K562 (cell line): ENCODE data around the gene NAXD. TPM values are rescaled to one million over a fixed set of nuclear protein-coding genes. Genes with fewer than 3 reads are reported as not detected.

Experiments used
- ATAC-seq: fragments of 200-7000 bp; cut with Tn5 transposase; 3 replicates; pipeline ENCODE4 v1.9.1; 2020; ENCODE audit warnings: moderate library complexity
- BruUV-seq: library from RNA; stranded (reverse); fragments of 400-500 nt; replicated peaks from 2 replicates; lab custom pipeline; 2021; lab: Mats Ljungman, UMichigan
- CTCF ChIA-PET: fragments of 300-600 bp; formaldehyde crosslinking; extraction: SDS; loops from one replicate; lab custom pipeline; 2021; ENCODE audit warnings: low intra/inter-chr PET ratio; lab: Yijun Ruan, JAX
- POLR2A ChIA-PET: fragments of 300-600, 350-650 bp; sonication (Branson Sonifier 250); formaldehyde crosslinking; extraction: SDS; loops from one replicate; lab custom pipeline; 2021; ENCODE audit warnings: antibody characterized with exemption, inconsistent platforms; lab: Yijun Ruan, JAX
- DNase-seq, 4 experiments: peaks; one replicate each; pipeline versions ENCODE4 v3.0.0 to v3.0.0-alpha.2; 2011 to 2018; ENCODE audit warnings: low spot score in 3 of 4, mixed read lengths in 3 of 4; ENCODE audit errors: extremely low read depth in 1 of 4
- FAIRE-seq: peaks from 2 replicates; lab custom pipeline; 2011; peaks lifted over from hg19 to GRCh38; lab: Jason Lieb, UNC
- H2AFZ ChIP-seq: 2 replicates; pipeline ENCODE4 v1.6.0; 2011; ENCODE audit warnings: low read depth, low read length, control low read depth, inconsistent platforms
- H3K27ac ChIP-seq: fragments of 200-600 bp; 3 replicates; pipeline ENCODE4 v1.8.0; 2011; ENCODE audit warnings: low read depth, mild to moderate bottlenecking, control low read depth, inconsistent platforms, low read length, moderate library complexity, mixed read lengths; ENCODE audit errors: extremely low read depth
- H3K27me3 ChIP-seq, 2 experiments: fragments of 300-600 bp in 1 of 2; 2 replicates in 1 of 2; 3 replicates in 1 of 2; pipeline versions ENCODE4 v1.6.0 to v1.8.0; 2011; ENCODE audit warnings: inconsistent platforms in 2 of 2, low read length in 2 of 2, mild to moderate bottlenecking in 1 of 2, mixed read lengths in 1 of 2, moderate library complexity in 1 of 2; ENCODE audit not compliant: control insufficient read depth in 2 of 2, insufficient read depth in 2 of 2
- H3K36me3 ChIP-seq: fragments of 300-600 bp; 3 replicates; pipeline ENCODE4 v1.8.0; 2011; ENCODE audit warnings: mild to moderate bottlenecking, low read length, inconsistent platforms; ENCODE audit not compliant: control insufficient read depth, insufficient read depth
- H3K4me1 ChIP-seq, 2 experiments: fragments of 200-600 bp in 1 of 2; replicated peaks in 1 of 2; 2 replicates in 1 of 2; 3 replicates in 1 of 2; pipeline versions ENCODE4 v1.5.1 to v1.8.0; 2011; ENCODE audit warnings: inconsistent platforms in 2 of 2, low read length in 2 of 2, mild to moderate bottlenecking in 1 of 2, mixed read lengths in 1 of 2, moderate library complexity in 1 of 2; ENCODE audit not compliant: control insufficient read depth in 2 of 2, insufficient read depth in 2 of 2
- H3K4me2 ChIP-seq: 2 replicates; pipeline ENCODE4 v1.6.1; 2011; ENCODE audit warnings: low read length, control low read depth, inconsistent platforms, mixed read lengths; ENCODE audit not compliant: insufficient read depth
- H3K4me3 ChIP-seq: fragments of 200-600 bp; sonication (generic), shearing (Covaris generic); 2 replicates; pipeline ENCODE4 v1.5.1; 2016; ENCODE audit warnings: control low read depth, inconsistent platforms
- H3K79me2 ChIP-seq: fragments of 200-600 bp; 3 replicates; pipeline ENCODE4 v1.8.0; 2011; ENCODE audit warnings: low read length, inconsistent platforms; ENCODE audit not compliant: control insufficient read depth, insufficient read depth
- H3K9ac ChIP-seq, 2 experiments: 2 replicates each; pipeline versions ENCODE4 v1.6.0 to v1.6.1; 2011; ENCODE audit warnings: low read depth in 2 of 2, low read length in 2 of 2, control low read depth in 1 of 2, inconsistent platforms in 1 of 2, mild to moderate bottlenecking in 1 of 2, mixed read lengths in 1 of 2; ENCODE audit not compliant: insufficient read depth in 1 of 2
- H3K9me1 ChIP-seq: one replicate; pipeline ENCODE4 v1.6.0; 2011; ENCODE audit warnings: inconsistent platforms, mild to moderate bottlenecking, low read length, moderate library complexity; ENCODE audit not compliant: control insufficient read depth, insufficient read depth
- H3K9me3 ChIP-seq: replicated peaks from 2 replicates; pipeline ENCODE4 v1.5.1; 2011; ENCODE audit warnings: low read depth, low read length, inconsistent platforms; ENCODE audit not compliant: control insufficient read depth, insufficient read depth
- H4K20me1 ChIP-seq: replicated peaks from 2 replicates; pipeline ENCODE4 v1.6.1; 2011; ENCODE audit warnings: low read length, inconsistent platforms, mixed read lengths; ENCODE audit not compliant: control insufficient read depth, insufficient read depth
- ADNP ChIP-seq: fragments of 200-800 bp; sonication (Bioruptor generic); IDR thresholded peaks from 2 replicates; pipeline ENCODE4 v1.6.1; 2016; ENCODE audit warnings: missing genetic modification characterization, missing compliant biosample characterization
- CEBPB ChIP-seq: fragments of 450-650 bp; IDR thresholded peaks from 2 replicates; pipeline ENCODE4 v1.6.1; 2016; ENCODE audit warnings: missing genetic modification characterization, missing compliant biosample characterization
- CREBBP ChIP-seq: IDR thresholded peaks from one replicate; pipeline ENCODE4 v1.6.1; 2012; ENCODE audit warnings: low read depth, mild to moderate bottlenecking, control low read depth, inconsistent platforms, low read length
- DEAF1 ChIP-seq: fragments of 450-650 bp; formaldehyde crosslinking; IDR thresholded peaks from 2 replicates; pipeline ENCODE4 v1.4.0; 2020; ENCODE audit warnings: mild to moderate bottlenecking, moderate library complexity
- FOS ChIP-seq: IDR thresholded peaks from 3 replicates; pipeline ENCODE4 v1.6.1; 2011; ENCODE audit not compliant: insufficient read length; ENCODE audit errors: extremely low read depth
- GTF2B ChIP-seq: IDR thresholded peaks from 2 replicates; pipeline ENCODE4 v1.6.1; 2011; ENCODE audit not compliant: insufficient read length; ENCODE audit errors: extremely low read depth
- SAFB2 ChIP-seq: fragments of 200-400 bp; formaldehyde crosslinking; IDR thresholded peaks from 2 replicates; pipeline ENCODE4 v1.6.1; 2018; ENCODE audit warnings: borderline replicate concordance, low read length, low read depth, moderate library complexity; ENCODE audit not compliant: severe bottlenecking
- SOX6 ChIP-seq: fragments of 450-650 bp; IDR thresholded peaks from 2 replicates; pipeline ENCODE4 v1.6.1; 2014; ENCODE audit warnings: mild to moderate bottlenecking
- TARDBP ChIP-seq: fragments of 450-650 bp; IDR thresholded peaks from 2 replicates; pipeline ENCODE4 v1.6.1; 2016
- WGBS: fragments of 100-300 bp; shearing (Covaris generic); methylation state at CpG from one replicate; pipeline ENCODE4 v1.1.6; 2016; ENCODE audit warnings: low coverage, mixed read lengths; ENCODE audit not compliant: insufficient coverage; ENCODE audit errors: missing lambda C conversion rate; 5-methylcytosine and 5-hydroxymethylcytosine counted together
- in situ Hi-C: fragments of 300-500 bp; cut with MboI; formaldehyde crosslinking; loops from 4 replicates; pipeline ENCODE4 v1.15.0; 2018; ENCODE audit warnings: inconsistent platforms, mixed read lengths
- intact Hi-C: fragments of 100-400 bp; cut with micrococcal nuclease; formaldehyde crosslinking; loops from 2 replicates; pipeline ENCODE4 v1.14.2; 2022
- polyA plus RNA-seq, 8 experiments: library from polyadenylated mRNA; depleted of rRNA in 4 of 8; stranded (reverse) in 5 of 8; unstranded in 3 of 8; fragments of >200 nt; fragmentation: Nextera tagmentation in 2 of 8; fragmentation: Illumina TruSeq in 1 of 8; extraction: Ambion mirVana in 2 of 8; extraction: Trizol in 1 of 8; gene quantifications; 2 replicates each; pipeline versions ENCODE4 v1.2.1 to v1.2.3, GENCODE V29; 2011 to 2014; ENCODE audit warnings: inconsistent platforms in 1 of 8, missing spikeins in 1 of 8
- total RNA-seq, 7 experiments: library from RNA; depleted of rRNA in 6 of 7; stranded (reverse); fragments of >200 nt in 6 of 7; fragmentation: Illumina TruSeq in 2 of 7; extraction: Trizol in 2 of 7; gene quantifications; 2 replicates each; pipeline versions ENCODE4 v1.2.1 to v1.2.3, GENCODE V29; 2011 to 2021; ENCODE audit warnings: low replicate concordance in 1 of 7

The NAXD gene
- total and polyA plus RNA-seq, 9 of the 15 experiments (the other 6 are each of a cell fraction or from before 2014, with no cell fraction given), result 0.59 to 20.6 (median 13.0) TPM

DNA sequence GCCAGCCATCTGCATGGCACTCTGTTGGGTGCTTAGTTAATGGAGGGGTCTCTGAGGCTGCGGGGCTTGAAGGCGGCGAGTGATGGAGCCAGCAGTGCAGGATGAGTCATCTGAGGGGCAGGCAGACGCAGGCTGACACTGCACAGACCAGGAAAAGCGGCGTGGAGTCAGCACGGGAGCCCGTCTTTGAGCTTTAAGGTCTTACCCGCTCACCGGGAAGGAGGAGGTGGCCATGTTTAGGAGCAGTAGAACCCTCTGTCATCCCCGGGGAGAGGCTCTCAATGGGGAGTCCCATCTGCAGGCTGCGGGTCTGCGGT is 13.1 kb downstream of the NAXD start:
- TF ChIP-seq SAFB2 (no peak), ADNP (tag) (no peak), TARDBP (no peak), CEBPB (no peak), CREBBP (no peak), FOS (no peak), DEAF1 (CRISPR knock-in tag) (no peak), GTF2B (no peak), SOX6 (no peak)
- H4K20me1 ChIP-seq, result no peaks in the 10 kb centered on the region

More for the DNA sequence above, 13.1 kb downstream of the NAXD start:
- in situ Hi-C loops, result no loop called here
- Histone ChIP-seq H3K4me2 (no peak overlapping the region), H3K79me2 (peaks cover 27% of the 10 kb centered on the region), H3K36me3 (peaks cover 35% of the 10 kb centered on the region; the same call in 2 of the 3 replicates), H3K27me3 (no peaks in the 10 kb centered on the region), H3K27ac (no peak overlapping the region), H3K9me1 (no peaks in the 10 kb centered on the region), H3K9ac (no peak overlapping the region), H3K9me3 (no peaks in the 10 kb centered on the region), H2AFZ (no peak overlapping the region), H3K4me1 (peaks cover 0 to 12% of the 10 kb centered on the region in 2 experiments; a peak in 1 of 5 replicates), H3K4me3 (no peak overlapping the region)
- ChIA-PET POLR2A (interaction anchor here (1.1 kb wide), 1 partner anchor 10 kb away, joined by 6 read pairs; no protein-coding TSS in a partner anchor), CTCF (no interaction called here)
- WGBS, result 84% methylated on average over 10 of the region's 13 CpGs
- intact Hi-C loops, result no loop called here
- no TSS peak for BruUV-seq
- FAIRE-seq (no peak), DNase-seq (no peak), ATAC-seq (no peak)
